ENCODE results near the gene PRKN. TPM values are rescaled to one million over a fixed set of nuclear protein-coding genes. Genes with fewer than 3 reads are reported as not detected.

Gene PRKN
- total and polyA plus RNA-seq, 2 donors (not counting 3 experiments of a cell fraction or from before 2014, with no cell fraction given): 0.06 TPM; not detected in 1

DNA sequence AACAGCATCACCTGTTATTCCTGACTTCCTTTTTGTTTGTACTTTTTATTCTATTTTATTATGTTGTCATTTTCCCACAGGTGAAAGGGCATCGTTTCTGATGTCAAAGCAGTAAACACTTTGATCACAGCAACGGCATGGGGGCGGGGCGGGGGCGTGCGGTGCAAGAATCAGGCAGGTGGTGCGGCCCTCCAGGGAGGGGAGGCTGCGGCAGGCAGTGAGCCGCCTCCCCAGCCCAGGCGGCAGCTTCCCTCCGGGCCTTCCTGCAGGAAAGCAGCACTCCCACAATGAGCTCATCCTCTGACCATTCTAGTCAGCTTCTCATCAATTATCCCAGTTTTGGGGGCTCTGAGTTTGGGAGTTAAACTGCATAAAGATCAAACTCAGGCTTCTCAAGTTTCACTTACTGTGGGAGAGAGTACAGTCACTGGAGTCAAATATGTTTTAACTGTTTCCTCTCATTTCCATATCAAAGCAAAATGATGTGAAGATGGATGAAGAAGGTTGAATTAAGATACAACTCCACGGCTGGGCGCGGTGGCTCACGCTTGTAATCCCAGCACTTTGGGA, 845.3 kb downstream of the PRKN start:
- no peak overlapping the region for H3K9ac ChIP-seq (replicated peaks; ENCODE audit: extremely low read depth, insufficient read depth, low read length)
- no peak for DNase-seq (ENCODE audit: low read depth, low spot score)
- dilution Hi-C loops (cut with MboI; ENCODE audit: extremely low pct_ligation_motif_present, low sequenced_read_pairs) (no loop called here), intact Hi-C loops (cut with micrococcal nuclease) (no loop called here)
- no peaks in the 10 kb centered on the region for H3K79me2 ChIP-seq (ENCODE audit: control insufficient read depth, insufficient read depth, low read length)
- no peak for TF ChIP-seq JUN (IDR thresholded peaks at IDR 0.05; ENCODE audit: borderline replicate concordance, insufficient read depth, insufficient read length, low read depth)
- TF ChIP-seq, protein P1, sequence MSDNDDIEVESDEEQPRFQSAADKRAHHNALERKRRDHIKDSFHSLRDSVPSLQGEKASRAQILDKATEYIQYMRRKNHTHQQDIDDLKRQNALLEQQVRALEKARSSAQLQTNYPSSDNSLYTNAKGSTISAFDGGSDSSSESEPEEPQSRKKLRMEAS (IDR thresholded peaks at IDR 0.05; ENCODE audit: insufficient read depth, insufficient read length): no peak
- no peak for TF ChIP-seq POLR2A (IDR thresholded peaks at IDR 0.05; ENCODE audit: low read depth, low read length)
- TF ChIP-seq, protein P2, sequence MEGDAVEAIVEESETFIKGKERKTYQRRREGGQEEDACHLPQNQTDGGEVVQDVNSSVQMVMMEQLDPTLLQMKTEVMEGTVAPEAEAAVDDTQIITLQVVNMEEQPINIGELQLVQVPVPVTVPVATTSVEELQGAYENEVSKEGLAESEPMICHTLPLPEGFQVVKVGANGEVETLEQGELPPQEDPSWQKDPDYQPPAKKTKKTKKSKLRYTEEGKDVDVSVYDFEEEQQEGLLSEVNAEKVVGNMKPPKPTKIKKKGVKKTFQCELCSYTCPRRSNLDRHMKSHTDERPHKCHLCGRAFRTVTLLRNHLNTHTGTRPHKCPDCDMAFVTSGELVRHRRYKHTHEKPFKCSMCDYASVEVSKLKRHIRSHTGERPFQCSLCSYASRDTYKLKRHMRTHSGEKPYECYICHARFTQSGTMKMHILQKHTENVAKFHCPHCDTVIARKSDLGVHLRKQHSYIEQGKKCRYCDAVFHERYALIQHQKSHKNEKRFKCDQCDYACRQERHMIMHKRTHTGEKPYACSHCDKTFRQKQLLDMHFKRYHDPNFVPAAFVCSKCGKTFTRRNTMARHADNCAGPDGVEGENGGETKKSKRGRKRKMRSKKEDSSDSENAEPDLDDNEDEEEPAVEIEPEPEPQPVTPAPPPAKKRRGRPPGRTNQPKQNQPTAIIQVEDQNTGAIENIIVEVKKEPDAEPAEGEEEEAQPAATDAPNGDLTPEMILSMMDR (IDR thresholded peaks at IDR 0.05; ENCODE audit: extremely low read depth in 1 of 2, insufficient read depth in 1 of 2, low read depth in 1 of 2, low read length in 2 of 2): no peak
- no peak for TF ChIP-seq MYC (IDR thresholded peaks at IDR 0.05; ENCODE audit: low read depth, low read length)
- TF ChIP-seq POLR2AphosphoS5 (IDR thresholded peaks at IDR 0.05; ENCODE audit: insufficient read depth, low read depth, low read length): no peak
- no peak for TF ChIP-seq EZH2 (IDR thresholded peaks at IDR 0.05; ENCODE audit: borderline replicate concordance, low read depth, low read length, severe bottlenecking)
- TF ChIP-seq FOS (IDR thresholded peaks at IDR 0.05; ENCODE audit: borderline replicate concordance, insufficient read depth, low read length): no peak
- TF ChIP-seq GATA2 (IDR thresholded peaks at IDR 0.05; ENCODE audit: insufficient read depth, insufficient read length, low read depth, low read length): no peak
- no peaks in the 10 kb centered on the region for H4K20me1 ChIP-seq (replicated peaks; ENCODE audit: control insufficient read depth, extremely low read depth, insufficient read depth, low read length)
- H2AFZ ChIP-seq (ENCODE audit: low read depth, low read length): no peak overlapping the region
- H3K4me3 ChIP-seq (replicated peaks in 1 of 3; ENCODE audit: insufficient read depth in 1 of 3, low read depth in 1 of 3, low read length in 3 of 3): no peak overlapping the region
- no peaks in the 10 kb centered on the region for H3K27me3 ChIP-seq (ENCODE audit: control insufficient read depth in 2 of 2, insufficient read depth in 2 of 2, low read length in 2 of 2)
- no peaks in the 10 kb centered on the region for H3K4me1 ChIP-seq (ENCODE audit: control insufficient read depth, extremely low read depth, insufficient read depth, low read length)
- H3K36me3 ChIP-seq (ENCODE audit: control insufficient read depth in 2 of 2, extremely low read depth in 1 of 2, insufficient read depth in 2 of 2, low read length in 2 of 2): no peaks in the 10 kb centered on the region
- no peaks in the 10 kb centered on the region for H3K9me1 ChIP-seq (replicated peaks; ENCODE audit: control insufficient read depth, extremely low read depth, insufficient read depth, low read length)
- FAIRE-seq: no peak
- no TSS peak for BruUV-seq (replicated peaks)
- no peak overlapping the region for H3K27ac ChIP-seq (ENCODE audit: insufficient read depth, low read depth, low read length)
- CTCF ChIA-PET: interaction anchor here (0.6 kb wide), 1 partner anchor 119 kb away, joined by 3 read pairs; no protein-coding TSS in a partner anchor
- no peak overlapping the region for H3K4me2 ChIP-seq (ENCODE audit: insufficient read depth, low read length)
- H3K9me3 ChIP-seq (replicated peaks; ENCODE audit: control insufficient read depth, insufficient read depth, low read length): no peaks in the 10 kb centered on the region
- POLR2A ChIA-PET: no interaction called here

Data from endothelial cell of umbilical vein (primary cell).